Type B pancreatic cell (in vitro differentiated cells): ENCODE results near the gene ZBTB8A. TPM values are rescaled to one million over a fixed set of nuclear protein-coding genes. Genes with fewer than 3 reads are reported as not detected.

ENCODE experiments used
- DNase-seq: peaks from one replicate; pipeline ENCODE4 v3.0.0; 2021; ENCODE audit warnings: mixed read lengths; ENCODE audit not compliant: unreplicated experiment; ENCODE audit errors: extremely low spot score
- H3K27ac Mint-ChIP-seq: 2 replicates; pipeline ENCODE4 v1.8.0; 2021; ENCODE audit warnings: mild to moderate bottlenecking, mixed read lengths
- H3K27me3 Mint-ChIP-seq: 2 replicates; pipeline ENCODE4 v1.8.0; 2021; ENCODE audit warnings: mixed read lengths
- H3K36me3 Mint-ChIP-seq: 2 replicates; pipeline ENCODE4 v1.8.0; 2021; ENCODE audit warnings: mixed read lengths
- H3K4me1 Mint-ChIP-seq: one replicate; pipeline ENCODE4 v1.8.0; 2021; ENCODE audit warnings: mixed read lengths; ENCODE audit not compliant: unreplicated experiment
- H3K4me3 Mint-ChIP-seq: 2 replicates; pipeline ENCODE4 v1.8.0; 2021; ENCODE audit warnings: mild to moderate bottlenecking, mixed read lengths
- H3K9me3 Mint-ChIP-seq: 2 replicates; pipeline ENCODE4 v1.8.0; 2021; ENCODE audit warnings: mixed read lengths
- CTCF ChIP-seq: fragments of 200-600 bp; sonication (generic); conservative IDR thresholded peaks from 2 replicates; pipeline ENCODE4 v1.5.0; 2021; ENCODE audit warnings: antibody characterized with exemption, mild to moderate bottlenecking
- total RNA-seq: library from RNA; stranded (reverse); gene quantifications from 2 replicates; pipeline ENCODE4 v1.2.1, GENCODE V29; 2021; ENCODE audit warnings: low replicate concordance

ZBTB8A gene
- total RNA-seq, 1 donor from 2014 or later = 9.5 TPM

GRCh38 chr1:32600034-32600433, 60.8 kb downstream of the ZBTB8A start:
- H3K4me1 Mint-ChIP-seq = no peaks in the 10 kb centered on the region

GRCh38 chr1:32605711-32606424, 66.6 kb downstream of the ZBTB8A start:
- no peak for TF ChIP-seq CTCF
- no peaks in the 10 kb centered on the region for H3K9me3 Mint-ChIP-seq
- no peaks in the 10 kb centered on the region for H3K4me1 Mint-ChIP-seq
- H3K36me3 Mint-ChIP-seq = no peaks in the 10 kb centered on the region
- no peaks in the 10 kb centered on the region for H3K27me3 Mint-ChIP-seq
- H3K4me3 Mint-ChIP-seq = no peak overlapping the region
- no peak overlapping the region for H3K27ac Mint-ChIP-seq
- DNase-seq = no peak

More at GRCh38 chr1:32600034-32600433, 60.8 kb downstream of the ZBTB8A start:
- no peak overlapping the region for H3K4me3 Mint-ChIP-seq
- H3K27me3 Mint-ChIP-seq = no peaks in the 10 kb centered on the region
- H3K9me3 Mint-ChIP-seq = no peaks in the 10 kb centered on the region
- no peak for DNase-seq
- H3K36me3 Mint-ChIP-seq = peaks cover 8% of the 10 kb centered on the region
- no peak for TF ChIP-seq CTCF
- H3K27ac Mint-ChIP-seq = no peak overlapping the region

GRCh38 chr1:32606565-32607371, 67.5 kb downstream of the ZBTB8A start:
- Mint-ChIP-seq H3K4me3 (no peak overlapping the region), H3K27me3 (no peaks in the 10 kb centered on the region), H3K4me1 (no peaks in the 10 kb centered on the region), H3K36me3 (no peaks in the 10 kb centered on the region), H3K27ac (no peak overlapping the region), H3K9me3 (no peaks in the 10 kb centered on the region)
- TF ChIP-seq CTCF = no peak
- no peak for DNase-seq

- no peak overlapping the region for H3K4me3 Mint-ChIP-seq
- TF ChIP-seq CTCF = no peak
These were observed 70.0 kb downstream of the ZBTB8A start for GRCh38 chr1:32609180-32609579.

GRCh38 chr1:32611859-32612188, 72.6 kb downstream of the ZBTB8A start:
- H3K36me3 Mint-ChIP-seq = no peaks in the 10 kb centered on the region
- H3K4me1 Mint-ChIP-seq = peaks cover 11% of the 10 kb centered on the region
- H3K27ac Mint-ChIP-seq = no peak overlapping the region
- TF ChIP-seq CTCF = no peak
- no peaks in the 10 kb centered on the region for H3K9me3 Mint-ChIP-seq
- H3K4me3 Mint-ChIP-seq = peak overlapping the region; percentile 87
- no peaks in the 10 kb centered on the region for H3K27me3 Mint-ChIP-seq
- DNase-seq = no peak

More at GRCh38 chr1:32609180-32609579, 70.0 kb downstream of the ZBTB8A start:
- no peaks in the 10 kb centered on the region for H3K36me3 Mint-ChIP-seq
- H3K27me3 Mint-ChIP-seq = no peaks in the 10 kb centered on the region
- peaks cover 11% of the 10 kb centered on the region for H3K4me1 Mint-ChIP-seq
- no peak overlapping the region for H3K27ac Mint-ChIP-seq
- no peak for DNase-seq
- no peaks in the 10 kb centered on the region for H3K9me3 Mint-ChIP-seq
